ENCODE data around the gene PNMA6A.

Gene PNMA6A

GRCh38 chrX:153063315-153063714, 8.9 kb upstream of the PNMA6A start:
- TF ChIP-seq TAF1 (IDR thresholded peaks at IDR 0.05; ENCODE audit: borderline replicate concordance, insufficient read depth, low read length) (no peak), POLR2AphosphoS5 (IDR thresholded peaks at IDR 0.05; ENCODE audit: low read depth, low read length) (no peak), FOXP2 (optimal IDR thresholded peaks at IDR 0.05; ENCODE audit: borderline replicate concordance, extremely low read depth, extremely low read length, insufficient read depth) (no peak), SIN3A (IDR thresholded peaks at IDR 0.05; ENCODE audit: borderline replicate concordance, insufficient read depth, low read length) (no peak)
- TF ChIP-seq, protein P1, sequence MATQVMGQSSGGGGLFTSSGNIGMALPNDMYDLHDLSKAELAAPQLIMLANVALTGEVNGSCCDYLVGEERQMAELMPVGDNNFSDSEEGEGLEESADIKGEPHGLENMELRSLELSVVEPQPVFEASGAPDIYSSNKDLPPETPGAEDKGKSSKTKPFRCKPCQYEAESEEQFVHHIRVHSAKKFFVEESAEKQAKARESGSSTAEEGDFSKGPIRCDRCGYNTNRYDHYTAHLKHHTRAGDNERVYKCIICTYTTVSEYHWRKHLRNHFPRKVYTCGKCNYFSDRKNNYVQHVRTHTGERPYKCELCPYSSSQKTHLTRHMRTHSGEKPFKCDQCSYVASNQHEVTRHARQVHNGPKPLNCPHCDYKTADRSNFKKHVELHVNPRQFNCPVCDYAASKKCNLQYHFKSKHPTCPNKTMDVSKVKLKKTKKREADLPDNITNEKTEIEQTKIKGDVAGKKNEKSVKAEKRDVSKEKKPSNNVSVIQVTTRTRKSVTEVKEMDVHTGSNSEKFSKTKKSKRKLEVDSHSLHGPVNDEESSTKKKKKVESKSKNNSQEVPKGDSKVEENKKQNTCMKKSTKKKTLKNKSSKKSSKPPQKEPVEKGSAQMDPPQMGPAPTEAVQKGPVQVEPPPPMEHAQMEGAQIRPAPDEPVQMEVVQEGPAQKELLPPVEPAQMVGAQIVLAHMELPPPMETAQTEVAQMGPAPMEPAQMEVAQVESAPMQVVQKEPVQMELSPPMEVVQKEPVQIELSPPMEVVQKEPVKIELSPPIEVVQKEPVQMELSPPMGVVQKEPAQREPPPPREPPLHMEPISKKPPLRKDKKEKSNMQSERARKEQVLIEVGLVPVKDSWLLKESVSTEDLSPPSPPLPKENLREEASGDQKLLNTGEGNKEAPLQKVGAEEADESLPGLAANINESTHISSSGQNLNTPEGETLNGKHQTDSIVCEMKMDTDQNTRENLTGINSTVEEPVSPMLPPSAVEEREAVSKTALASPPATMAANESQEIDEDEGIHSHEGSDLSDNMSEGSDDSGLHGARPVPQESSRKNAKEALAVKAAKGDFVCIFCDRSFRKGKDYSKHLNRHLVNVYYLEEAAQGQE (IDR thresholded peaks at IDR 0.05; ENCODE audit: insufficient read depth in 1 of 2, low read depth in 2 of 2, low read length in 2 of 2): no peak

- no peak for TF ChIP-seq TAF1 (IDR thresholded peaks at IDR 0.05; ENCODE audit: borderline replicate concordance, insufficient read depth, low read length)
Observed at GRCh38 chrX:153064061-153064460, 8.2 kb upstream of the PNMA6A start.

DNA sequence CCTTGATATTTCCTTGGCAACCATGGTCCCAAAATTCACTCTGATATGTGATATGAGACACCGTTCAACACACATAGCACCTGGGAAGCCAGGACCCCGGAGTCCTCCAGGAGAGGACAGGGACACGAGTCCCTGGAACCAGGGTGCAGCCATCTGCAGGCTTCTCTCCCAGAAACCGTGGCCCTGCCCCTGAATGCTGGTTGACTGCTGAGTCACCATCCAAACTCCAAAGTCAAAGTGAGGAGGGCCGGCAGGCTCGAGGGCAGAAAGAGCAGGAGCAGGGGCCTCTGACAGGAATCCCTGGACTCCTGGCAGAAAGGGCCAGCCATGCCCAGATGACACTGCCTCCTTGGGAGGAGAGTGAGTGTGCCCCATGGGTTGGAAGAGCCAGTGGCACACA, 6.9 kb upstream of the PNMA6A start:
- TF ChIP-seq SIN3A (IDR thresholded peaks at IDR 0.05; ENCODE audit: borderline replicate concordance, insufficient read depth, low read length) (no peak), TAF1 (IDR thresholded peaks at IDR 0.05; ENCODE audit: borderline replicate concordance, insufficient read depth, low read length) (no peak), POLR2AphosphoS5 (IDR thresholded peaks at IDR 0.05; ENCODE audit: low read depth, low read length) (no peak), FOXP2 (optimal IDR thresholded peaks at IDR 0.05; ENCODE audit: borderline replicate concordance, extremely low read depth, extremely low read length, insufficient read depth) (no peak)
- TF ChIP-seq, protein P1 (IDR thresholded peaks at IDR 0.05; ENCODE audit: insufficient read depth in 1 of 2, low read depth in 2 of 2, low read length in 2 of 2): no peak

DNA sequence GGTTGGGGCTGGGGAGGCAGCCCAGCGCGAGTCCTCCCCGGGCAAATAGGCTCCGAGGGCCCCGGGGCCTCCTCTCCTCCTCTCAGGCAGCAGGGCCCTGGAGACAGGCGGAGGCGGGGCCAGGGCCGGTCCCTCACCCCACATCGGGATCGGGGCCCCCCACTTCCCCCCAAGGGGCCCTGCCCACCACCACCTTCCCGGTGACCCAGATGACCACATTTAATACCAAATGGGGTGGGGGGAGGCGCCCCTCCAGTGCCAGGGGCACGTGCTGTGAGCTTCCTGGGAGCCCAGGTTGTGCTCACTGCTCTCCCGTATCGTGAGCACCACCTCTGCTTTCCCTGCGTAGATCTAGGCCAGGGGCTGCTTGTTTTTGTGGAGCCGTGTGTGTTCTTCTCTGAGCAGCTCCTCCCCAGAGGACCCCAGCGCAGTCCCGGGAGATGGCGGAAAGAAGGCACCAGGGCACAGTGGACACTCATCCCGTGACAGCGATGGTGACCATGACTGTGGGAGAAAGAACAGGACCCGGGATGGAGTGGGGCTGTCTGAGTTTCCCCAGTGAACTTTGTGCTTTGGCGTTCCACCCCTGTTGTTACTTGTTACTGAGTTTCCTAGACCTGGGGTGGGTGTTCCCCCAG, 2.1 kb downstream of the PNMA6A start:
- TF ChIP-seq TAF1 (IDR thresholded peaks at IDR 0.05; ENCODE audit: borderline replicate concordance, insufficient read depth, low read length) (no peak), FOXP2 (optimal IDR thresholded peaks at IDR 0.05; ENCODE audit: borderline replicate concordance, extremely low read depth, extremely low read length, insufficient read depth) (no peak)

GRCh38 chrX:153074935-153075334, 2.7 kb downstream of the PNMA6A start:
- TF ChIP-seq FOXP2 (optimal IDR thresholded peaks at IDR 0.05; ENCODE audit: borderline replicate concordance, extremely low read depth, extremely low read length, insufficient read depth) (no peak), POLR2AphosphoS5 (IDR thresholded peaks at IDR 0.05; ENCODE audit: low read depth, low read length) (no peak), TAF1 (IDR thresholded peaks at IDR 0.05; ENCODE audit: borderline replicate concordance, insufficient read depth, low read length) (no peak), SIN3A (IDR thresholded peaks at IDR 0.05; ENCODE audit: borderline replicate concordance, insufficient read depth, low read length) (no peak)
- TF ChIP-seq, protein P1 (IDR thresholded peaks at IDR 0.05; ENCODE audit: insufficient read depth in 1 of 2, low read depth in 2 of 2, low read length in 2 of 2): no peak

- no peak for TF ChIP-seq TAF1 (IDR thresholded peaks at IDR 0.05; ENCODE audit: borderline replicate concordance, insufficient read depth, low read length)
- no peak for TF ChIP-seq POLR2AphosphoS5 (IDR thresholded peaks at IDR 0.05; ENCODE audit: low read depth, low read length)
- TF ChIP-seq FOXP2 (optimal IDR thresholded peaks at IDR 0.05; ENCODE audit: borderline replicate concordance, extremely low read depth, extremely low read length, insufficient read depth): no peak
- TF ChIP-seq, protein P1 (IDR thresholded peaks at IDR 0.05; ENCODE audit: insufficient read depth in 1 of 2, low read depth in 2 of 2, low read length in 2 of 2): no peak
- no peak for TF ChIP-seq SIN3A (IDR thresholded peaks at IDR 0.05; ENCODE audit: borderline replicate concordance, insufficient read depth, low read length)
Observed at GRCh38 chrX:153075366-153075765, 3.1 kb downstream of the PNMA6A start.

Measured in PFSK-1 (cell line).